Medulla oblongata (tissue), 1 donor: Measurements from ENCODE around the gene SFI1.
A peak's percentile ranks its signal among the peaks of the same experiment; 100 is the strongest.
"Not testable (repeated sequence)": the region's sequence is repeated elsewhere in the genome, so short reads cannot be mapped to it uniquely, and the experiment has no call there.

ENCODE experiments used
- DNase-seq: peaks from one replicate; pipeline ENCODE4 v3.0.0-alpha.2; 2015; ENCODE audit errors: extremely low spot score

The SFI1 gene

DNA sequence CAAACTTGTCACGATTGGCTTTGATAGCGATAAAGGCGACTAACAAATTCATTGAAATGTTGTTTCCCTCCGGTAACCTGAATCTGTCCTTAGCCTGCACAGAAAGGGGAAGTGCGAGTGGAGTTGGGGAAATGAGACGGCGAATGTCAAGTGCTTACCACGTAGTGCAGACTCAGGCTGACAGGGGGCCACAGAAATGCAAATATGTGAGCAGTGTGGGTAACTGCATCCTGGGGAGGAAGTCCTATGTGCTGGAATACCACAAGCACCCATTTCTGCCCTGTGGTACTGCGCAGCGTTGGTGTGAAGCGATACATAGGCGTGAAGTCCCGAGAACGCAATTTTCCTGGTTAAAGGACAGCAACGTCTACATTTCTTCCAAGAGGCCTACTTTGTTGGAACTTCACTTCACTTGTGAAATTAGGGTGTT, 5.8 kb upstream of the SFI1 start:
- DNase-seq, result peak; percentile 83

DNA sequence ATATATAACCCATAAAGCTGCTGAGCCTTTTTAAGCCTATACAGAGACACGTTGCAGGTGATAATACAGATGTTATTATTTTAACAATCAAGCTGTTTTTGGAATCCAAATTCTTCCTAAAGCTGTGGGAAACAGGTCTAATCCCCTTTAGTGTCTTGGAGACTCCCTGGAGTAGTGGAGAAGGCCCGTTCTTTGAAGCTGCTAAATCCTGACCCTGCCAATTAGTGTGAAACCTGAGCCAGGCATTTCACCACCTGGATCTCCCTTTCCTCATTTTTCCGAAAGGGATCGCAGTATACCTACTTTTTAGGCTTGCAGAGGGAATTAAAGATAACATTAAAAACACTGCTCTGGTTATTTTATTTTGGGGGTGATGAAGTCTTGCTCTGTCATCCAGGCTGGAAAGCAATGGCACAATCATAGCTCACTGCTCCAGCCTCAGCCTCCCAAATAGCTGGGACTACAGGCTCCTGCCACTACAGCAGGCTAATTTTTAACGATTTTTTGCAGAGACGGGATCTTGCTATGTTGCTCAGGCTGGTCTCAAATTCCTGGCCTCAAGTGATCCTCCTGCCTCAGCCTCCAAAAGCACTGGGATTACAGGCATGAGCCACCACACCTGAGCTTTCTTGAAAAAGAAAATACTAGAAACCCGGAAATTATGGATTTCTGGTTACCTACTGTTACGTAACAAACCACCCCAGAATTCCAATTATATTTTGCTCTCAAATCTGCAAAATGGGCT, 4.9 kb upstream of the SFI1 start:
- DNase-seq, result no peak

DNA sequence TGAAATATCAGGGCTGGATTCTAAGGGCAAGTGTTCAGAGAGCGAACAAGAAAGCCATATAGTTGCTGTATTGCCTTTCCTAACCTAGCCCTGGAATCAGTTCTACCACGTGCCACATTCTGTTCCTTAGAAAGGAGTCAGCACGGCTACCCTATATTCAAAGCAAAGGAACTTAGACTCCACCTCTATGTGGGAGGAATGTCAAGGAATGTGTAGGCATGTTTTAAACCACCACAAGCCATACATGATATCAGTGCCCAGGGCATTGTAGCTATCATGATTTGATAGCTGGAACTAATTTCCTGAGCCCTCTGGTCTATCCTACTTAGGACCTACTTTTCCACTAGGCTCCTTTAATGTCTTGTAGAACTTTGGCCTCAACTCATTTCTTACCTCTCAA, 4.2 kb upstream of the SFI1 start:
- no peak for DNase-seq

DNA sequence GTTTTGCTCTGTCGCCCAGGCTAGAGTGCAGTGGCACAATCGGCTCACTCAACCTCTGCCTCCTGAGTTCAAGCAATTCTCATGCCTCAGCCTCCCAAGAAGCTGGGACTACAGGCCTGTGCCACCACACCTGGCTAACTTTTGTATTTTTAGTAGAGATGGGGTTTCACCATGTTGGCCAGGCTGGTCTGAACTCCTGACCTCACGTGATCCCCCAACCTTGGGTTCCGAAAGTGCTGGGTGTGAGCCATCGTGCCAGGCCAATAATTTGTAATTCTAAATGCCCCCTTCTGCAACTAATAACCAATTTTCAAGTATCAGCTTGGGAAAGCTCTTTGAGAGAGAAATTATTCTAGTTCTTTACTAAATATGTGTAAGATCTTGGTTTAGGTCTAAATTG, 3.0 kb upstream of the SFI1 start:
- DNase-seq, result not testable (repeated sequence)

DNA sequence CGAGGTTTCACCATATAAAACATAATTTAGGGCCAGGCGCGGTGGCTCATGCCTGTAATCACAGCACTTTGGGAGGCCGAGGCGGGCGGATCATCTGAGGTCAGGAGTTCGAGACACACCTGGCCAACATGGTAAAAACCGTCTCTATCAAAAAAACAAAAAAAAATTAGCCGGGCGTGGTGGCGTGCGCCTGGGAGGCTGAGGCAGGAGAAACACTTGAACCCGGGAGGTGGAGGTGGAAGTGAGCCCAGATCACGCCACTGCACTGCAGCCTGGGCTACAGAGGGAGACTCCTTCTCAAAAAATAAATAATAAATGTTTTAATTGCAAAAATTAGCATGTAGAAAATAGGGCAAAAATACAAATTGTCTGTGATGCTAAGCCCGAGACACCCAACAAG, 993 bp upstream of the SFI1 start:
- DNase-seq, result no peak

DNA sequence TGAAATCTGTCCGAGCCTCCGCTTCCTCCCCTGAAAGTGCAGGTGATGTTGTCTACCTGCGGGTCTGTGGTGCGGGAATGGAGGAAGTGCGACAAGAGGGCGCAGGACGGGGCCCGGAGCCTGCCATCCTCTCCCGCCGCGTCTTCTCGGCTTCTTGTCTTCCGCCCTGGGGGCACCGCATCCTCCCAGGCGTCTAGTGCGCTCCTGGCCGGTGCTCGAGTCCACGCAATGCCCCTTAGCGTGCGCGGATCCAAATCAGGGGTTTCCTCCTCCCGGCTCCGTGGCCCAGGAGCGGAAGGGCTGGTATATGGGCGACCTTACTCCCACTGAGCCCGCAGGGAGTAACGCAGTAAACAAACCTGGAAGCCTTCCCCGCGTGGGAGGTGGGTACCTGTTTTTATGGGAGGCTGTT, 405 bp downstream of the SFI1 start:
- DNase-seq, result peak; percentile 17

DNA sequence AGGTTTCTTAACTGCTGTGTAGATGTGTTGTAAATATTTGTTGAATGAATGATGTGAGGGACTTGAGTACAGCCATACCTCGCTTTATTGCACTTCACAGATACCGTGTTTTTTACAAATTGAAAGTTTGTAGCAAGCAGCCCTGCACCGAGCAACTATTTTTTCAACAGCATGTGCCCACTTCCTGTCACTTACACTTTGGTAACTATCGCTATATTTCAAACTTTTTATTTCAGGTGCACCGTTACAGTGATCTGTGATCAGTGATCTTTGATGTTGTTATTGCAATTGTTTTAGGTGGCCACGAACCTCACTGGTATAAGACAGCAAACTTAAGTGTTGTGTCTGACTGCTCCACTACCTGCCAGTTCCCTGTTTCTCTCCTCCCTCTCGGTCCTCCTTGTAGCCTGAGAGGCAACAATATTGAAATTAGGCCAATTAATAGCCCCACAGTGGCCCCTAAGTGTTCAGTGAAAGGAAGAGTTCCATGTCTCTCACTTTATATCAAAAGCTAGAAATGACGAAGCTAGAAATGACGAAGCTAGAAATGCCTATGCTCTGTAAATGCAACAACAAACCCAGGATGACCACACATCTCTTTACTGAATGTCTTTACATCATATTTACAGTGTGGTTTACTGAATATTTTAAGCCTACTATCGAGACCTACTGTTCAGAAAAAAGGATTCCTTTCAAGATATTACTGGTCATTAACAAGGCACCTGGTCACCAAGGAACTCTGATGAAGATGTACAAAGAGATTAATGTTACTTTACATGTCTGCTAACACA, 1.0 kb downstream of the SFI1 start:
- no peak for DNase-seq

DNA sequence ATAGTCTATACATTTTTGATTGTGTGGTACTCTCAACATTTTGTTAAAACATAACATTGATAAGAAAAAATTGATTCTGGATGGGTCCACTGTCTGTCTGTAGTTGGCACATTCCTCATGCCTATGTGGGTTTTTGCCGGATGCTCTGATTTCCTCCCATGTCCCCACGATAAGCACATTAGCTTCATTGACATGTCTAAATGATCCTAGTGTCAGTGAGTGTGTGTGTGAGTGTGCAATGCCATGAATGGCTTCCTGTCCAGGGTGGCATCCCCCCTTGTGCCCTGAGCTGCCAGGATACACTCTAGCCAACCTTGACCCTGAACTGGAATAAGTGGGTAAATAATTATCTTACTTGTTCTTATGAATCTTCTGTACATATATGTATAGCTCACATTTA, 5.4 kb downstream of the SFI1 start:
- no peak for DNase-seq

DNA sequence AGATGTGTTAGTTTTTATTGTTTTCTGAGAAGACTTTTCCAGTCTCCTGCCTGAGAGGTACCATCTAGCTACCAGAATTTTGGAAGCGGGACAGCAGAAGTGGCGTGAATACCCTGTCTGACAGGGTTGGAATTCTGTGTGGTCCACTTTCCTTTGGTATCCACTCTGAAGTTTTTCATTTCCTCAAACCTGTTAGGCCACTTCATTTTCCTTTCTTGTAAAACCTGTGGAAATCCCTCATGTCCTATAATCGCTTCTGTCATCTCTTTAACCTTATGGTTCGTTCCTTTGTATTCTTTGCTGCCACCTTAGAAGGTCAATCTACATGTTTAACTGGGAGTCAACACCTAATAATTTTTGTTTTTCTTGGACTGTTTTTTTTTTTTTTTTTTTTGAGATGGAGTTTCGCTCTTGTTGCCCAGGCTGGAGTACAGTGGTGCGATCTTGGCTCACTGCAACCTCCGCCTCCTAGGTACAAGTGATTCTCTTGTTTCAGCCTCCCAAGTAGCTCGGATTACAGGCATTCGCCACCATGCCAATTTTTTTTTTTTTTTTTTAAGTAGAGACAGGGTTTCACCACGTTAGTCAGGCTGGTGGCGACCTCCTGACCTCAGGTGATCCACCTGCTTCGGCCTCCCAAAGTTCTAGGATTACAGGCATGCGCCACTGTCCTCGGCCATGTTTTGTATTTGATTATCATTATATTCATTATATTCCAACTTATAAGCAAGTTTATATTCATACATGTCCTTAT, 7.1 kb downstream of the SFI1 start:
- DNase-seq, result no peak

DNA sequence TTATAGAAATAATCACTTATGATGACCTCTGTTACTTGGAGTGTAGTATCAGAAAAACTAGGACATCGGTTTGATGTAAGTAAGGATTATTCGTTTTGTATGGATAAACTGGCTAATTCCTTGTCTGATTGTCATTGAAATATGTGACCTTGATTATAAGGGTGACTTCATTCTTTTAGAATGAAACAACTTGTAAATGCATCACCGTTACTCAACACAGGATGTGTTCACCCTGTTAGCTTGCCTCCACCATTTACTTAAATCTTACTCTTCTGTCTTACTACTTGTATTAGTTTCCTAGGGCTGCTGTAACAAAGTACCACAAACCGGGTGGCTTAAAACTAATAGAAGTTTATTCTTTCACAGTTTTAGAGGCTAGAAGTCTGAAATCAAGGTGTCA, 7.9 kb downstream of the SFI1 start:
- DNase-seq, result no peak

DNA sequence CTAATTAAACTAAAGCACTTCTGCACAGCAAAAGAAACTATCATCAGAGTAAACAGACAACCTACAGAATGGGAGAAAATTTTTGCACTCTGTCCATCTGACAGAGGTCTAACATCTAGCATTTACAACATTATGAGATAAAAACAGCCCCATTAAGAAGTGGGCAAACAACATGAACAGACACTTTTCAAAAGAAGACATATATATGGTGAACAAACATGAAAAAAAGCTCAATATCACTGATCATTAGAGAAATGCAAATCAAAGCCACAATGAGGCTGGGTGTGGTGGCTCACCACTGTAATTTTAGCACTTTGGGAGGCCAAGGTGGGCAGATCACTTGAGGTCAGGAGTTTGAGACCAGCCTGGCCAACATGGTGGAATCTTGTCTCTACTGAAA, 11.2 kb downstream of the SFI1 start:
- not testable (repeated sequence) for DNase-seq

DNA sequence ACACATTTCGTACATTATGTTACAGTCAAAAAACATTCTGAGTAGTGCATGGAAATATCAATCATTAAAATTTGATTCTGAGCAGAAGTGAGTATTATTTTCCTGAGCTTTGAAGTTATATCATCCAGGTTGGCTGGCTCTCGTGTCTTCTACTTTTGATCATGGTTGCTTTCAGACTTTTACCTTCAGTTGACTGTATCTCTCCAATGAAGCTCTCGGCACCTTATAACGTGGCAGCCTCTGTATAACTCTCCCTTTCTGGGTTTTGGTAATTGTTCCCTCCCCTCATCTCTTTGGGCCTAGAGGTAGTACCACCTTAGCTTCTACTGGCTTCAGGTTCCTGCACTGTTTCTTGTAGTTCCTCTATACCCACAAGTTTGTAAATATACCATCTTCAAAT, 12.2 kb downstream of the SFI1 start:
- DNase-seq, result no peak

DNA sequence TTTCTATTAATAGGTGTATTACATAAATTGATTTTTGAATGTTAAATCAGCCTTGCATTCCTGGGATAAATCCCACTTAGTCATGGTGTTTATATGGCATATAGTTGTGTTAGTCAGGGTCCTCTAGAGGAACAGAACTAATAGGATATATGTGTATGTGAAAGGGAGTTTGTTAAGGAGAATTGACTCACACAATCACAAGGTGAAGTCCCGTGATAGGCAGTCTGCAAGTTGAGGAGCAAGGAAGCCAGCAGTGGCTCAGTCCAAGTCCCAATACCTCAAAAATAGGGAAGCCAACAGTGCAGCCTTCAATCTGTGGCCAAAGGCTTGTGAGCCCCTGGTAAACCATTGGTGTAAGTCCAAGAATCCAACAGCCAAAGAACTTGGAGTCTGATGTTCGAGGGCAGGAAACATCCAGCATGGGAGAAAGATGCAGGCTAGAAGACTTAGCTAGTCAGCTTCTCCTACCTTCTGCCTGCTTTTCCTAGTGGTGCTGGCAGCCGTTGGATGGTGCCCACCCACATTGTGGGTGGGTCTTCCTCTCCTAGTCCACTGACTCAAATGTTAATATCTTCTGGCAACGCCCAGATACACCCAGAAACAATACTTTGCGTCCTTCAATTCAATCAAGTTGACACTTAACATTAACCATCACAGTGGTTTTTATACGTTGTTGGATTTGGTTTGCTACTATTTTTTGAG, 12.9 kb downstream of the SFI1 start:
- DNase-seq, result no peak

DNA sequence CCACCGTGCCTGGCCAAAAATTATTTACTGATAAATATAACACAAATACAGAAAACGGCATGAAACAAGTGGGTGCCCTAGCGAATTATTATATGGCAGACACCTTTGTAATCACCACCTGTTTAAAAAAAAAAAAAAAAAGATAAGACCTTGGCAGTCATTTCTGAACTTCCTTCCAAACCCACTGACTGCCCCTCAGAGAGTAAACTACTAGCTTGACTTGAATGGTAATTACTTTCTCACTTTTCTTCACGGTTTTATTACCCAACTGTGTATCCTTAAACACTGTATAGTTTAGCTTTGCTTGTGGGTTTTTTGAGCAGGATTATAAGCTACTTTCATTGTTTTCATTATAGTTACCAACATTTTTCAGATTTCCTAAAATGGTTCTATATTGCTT, 23.7 kb downstream of the SFI1 start:
- DNase-seq, result no peak

DNA sequence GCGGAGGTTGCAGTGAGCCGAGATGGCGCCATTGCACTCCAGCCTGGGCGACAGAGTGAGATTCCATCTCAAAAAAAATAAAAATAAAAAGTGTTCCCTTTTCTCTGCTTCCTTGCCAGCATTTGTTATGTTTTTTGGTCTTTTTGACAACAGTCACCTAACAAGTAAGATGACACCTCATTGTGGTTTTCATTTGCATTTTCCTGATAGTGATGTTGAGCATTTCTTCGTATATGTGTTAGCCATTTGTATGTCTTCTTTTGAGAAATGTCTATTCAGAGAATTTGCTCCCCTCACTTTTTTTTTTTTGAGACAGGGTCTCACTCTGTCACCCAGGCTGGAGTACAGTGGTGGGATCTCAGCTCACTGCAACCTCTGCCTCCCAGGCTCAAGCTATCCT, 27.8 kb downstream of the SFI1 start:
- not testable (repeated sequence) for DNase-seq

DNA sequence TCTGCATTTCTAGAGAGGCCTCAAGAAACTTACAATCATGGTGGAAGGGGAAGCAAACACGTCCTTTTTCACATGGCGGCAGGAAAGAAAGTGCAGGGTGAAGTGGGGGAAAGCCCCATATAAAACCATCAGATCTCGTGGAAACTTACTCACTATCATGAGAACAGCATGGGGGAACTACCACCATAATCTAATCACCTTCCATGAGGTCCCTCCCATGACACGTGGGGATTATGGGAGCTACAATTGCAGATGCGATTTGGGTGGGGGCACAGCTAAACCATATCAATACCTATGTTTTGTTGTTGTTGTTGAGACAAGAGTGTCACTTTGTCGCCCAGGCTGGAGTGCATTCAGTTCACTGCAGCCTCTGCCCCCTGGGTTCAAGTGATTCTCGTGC, 29.9 kb downstream of the SFI1 start:
- DNase-seq, result no peak

DNA sequence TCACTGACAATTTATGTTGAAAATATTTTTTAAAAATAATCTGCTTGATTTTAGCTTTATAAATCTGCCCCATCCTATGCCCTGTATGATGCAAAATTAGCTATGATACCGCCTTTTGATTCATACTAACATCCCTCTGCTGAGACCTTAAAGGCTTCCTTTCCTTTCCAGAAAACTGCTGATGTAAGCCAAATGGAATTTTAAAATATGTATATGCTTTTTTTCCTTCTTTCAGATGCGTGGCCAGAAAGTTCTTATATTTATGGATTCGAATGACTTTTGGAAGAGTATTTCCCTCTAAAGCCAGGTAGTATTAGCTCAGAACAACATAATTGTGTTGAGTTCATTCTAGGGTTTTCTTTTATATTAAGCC, 34.5 kb downstream of the SFI1 start:
- DNase-seq, result no peak

DNA sequence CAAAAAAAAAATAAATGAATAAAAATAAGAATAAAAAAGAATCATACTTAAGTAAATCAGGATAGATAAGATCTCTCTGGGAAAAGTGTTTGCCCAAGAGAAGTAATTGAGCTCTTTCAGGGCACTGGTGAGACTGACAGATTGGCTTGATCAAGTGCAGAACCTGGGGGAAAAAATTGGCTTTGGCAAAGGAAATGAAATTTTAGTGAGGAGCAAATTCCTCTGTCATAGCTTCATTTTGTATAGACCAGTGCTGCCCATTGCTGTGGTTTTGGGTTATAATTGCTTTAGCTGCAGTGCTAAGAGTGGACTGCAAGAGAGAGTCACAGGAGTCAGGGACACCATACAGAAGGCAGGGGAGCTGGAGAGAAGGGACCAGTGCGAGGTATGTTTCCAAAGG, 35.7 kb downstream of the SFI1 start:
- no peak for DNase-seq

DNA sequence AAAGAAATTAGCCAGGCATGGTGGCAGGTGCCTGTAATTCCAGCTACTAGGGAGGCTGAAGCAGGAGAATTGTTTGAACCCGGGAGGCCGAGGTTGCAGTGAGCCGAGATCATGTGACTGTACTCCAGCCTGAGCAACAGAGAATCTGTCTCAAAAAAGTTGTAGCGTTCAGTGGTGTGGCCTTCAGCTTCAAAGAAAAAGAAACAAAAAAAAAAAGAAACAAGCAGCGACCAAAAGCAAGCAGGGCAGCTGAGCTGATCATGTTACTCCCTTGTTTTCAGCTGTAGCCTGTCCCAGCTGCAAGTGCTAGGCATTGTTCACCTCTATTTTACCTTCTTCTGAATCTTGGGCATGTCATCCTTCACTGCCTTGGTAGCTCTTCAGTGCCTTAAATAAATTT, 37.0 kb downstream of the SFI1 start:
- no peak for DNase-seq

DNA sequence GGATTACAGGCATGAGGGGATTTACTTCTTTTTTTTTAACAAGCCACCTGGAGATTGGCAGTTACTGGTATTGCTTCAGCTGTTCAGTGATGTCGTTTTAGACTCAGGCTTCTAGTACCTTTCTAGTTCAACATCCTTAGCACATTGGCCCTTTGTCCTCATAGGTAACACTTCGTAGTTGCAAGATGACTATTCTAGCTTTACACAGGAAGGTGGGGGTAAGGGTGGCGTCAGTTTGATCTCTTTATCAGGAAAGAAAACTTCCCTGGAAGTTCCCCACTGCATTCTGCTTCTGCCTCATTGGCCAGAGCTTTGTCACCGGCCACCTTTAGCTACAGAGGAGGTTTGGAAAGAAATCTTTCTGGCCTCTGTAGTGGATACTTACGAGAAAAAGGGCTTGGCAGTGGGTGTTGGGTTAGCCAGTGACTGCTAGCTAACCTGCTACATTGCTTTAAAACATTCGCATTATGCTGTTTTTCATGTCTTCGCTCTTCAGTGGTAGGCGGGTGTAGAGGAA, 40.7 kb downstream of the SFI1 start:
- DNase-seq, result no peak

DNA sequence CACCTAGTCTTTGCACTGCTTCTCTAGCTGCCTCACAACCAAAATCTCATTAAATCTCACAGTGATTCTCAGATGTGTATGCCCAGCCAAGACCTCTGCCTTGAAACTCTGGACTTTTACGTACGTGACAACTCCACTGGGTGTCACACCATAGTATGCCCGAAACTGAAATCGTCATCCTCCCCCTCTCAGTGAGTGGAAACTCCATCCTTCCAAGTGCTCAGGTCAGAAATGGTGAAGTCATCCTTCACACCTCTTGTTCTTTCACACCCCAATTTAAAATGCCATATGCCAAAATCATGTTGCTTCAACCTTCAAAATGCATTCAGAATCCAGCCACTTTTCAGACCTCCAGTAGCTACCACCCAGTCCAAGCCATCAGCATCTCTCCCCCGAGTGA, 42.5 kb downstream of the SFI1 start:
- no peak for DNase-seq

DNA sequence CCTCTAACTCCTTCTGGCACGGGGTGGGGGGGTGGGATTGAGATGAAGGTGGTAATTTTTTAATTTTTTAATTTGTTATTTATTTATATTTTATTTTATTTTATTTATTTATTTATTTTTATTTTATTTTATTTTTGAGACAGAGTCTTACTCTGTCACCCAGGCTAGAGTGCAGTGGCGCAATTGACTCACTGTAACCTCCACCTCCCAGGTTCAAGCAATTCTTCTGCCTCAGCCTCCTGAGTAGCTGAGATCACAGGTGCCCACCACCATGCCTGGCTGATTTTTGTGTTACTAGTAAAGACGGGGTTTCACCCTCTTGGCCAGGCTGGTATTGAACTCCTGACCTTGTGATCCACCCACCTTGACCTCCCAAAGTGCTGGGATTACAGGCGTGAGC, 43.8 kb downstream of the SFI1 start:
- not testable (repeated sequence) for DNase-seq
